Endothelial cell of umbilical vein (primary cell): ENCODE measurements around the gene ZNF420. TPM values are rescaled to one million over a fixed set of nuclear protein-coding genes. Genes with fewer than 3 reads are reported as not detected.

Source experiments
- BruUV-seq: library from RNA; stranded (reverse); fragments of 400-500 nt; replicated peaks from 2 replicates; lab custom pipeline; 2021; lab: Mats Ljungman, UMichigan
- CTCF ChIA-PET: fragments of 300-600, 350-600 bp; sonication (Branson Sonifier 250); formaldehyde crosslinking; loops from one replicate; lab custom pipeline; 2021; ENCODE audit warnings: antibody characterized with exemption, inconsistent platforms; lab: Charles Lee
- POLR2A ChIA-PET: fragments of 300-600, 350-600 bp; sonication (Branson Sonifier 250); formaldehyde crosslinking; loops from one replicate; lab custom pipeline; 2021; ENCODE audit warnings: antibody characterized with exemption, inconsistent platforms; lab: Charles Lee
- DNase-seq: peaks from one replicate; pipeline ENCODE4 v3.0.0-alpha.2; 2011; ENCODE audit warnings: low read depth, low spot score
- FAIRE-seq: peaks from 2 replicates; lab custom pipeline; 2011; peaks lifted over from hg19 to GRCh38; lab: Jason Lieb, UNC
- H2AFZ ChIP-seq: 2 replicates; pipeline ENCODE4 v1.6.0; 2012; ENCODE audit warnings: low read depth, low read length, control low read depth, inconsistent platforms
- H3K27ac ChIP-seq: 2 replicates; pipeline ENCODE4 v1.5.1; 2011; ENCODE audit warnings: low read depth, mild to moderate bottlenecking, control low read depth, low read length, moderate library complexity; ENCODE audit not compliant: insufficient read depth
- H3K27me3 ChIP-seq, 2 experiments: 2 replicates each; pipeline versions ENCODE4 v1.6.0 to v1.6.1; 2011; ENCODE audit warnings: low read length in 2 of 2, mixed read lengths in 1 of 2; ENCODE audit not compliant: control insufficient read depth in 2 of 2, insufficient read depth in 2 of 2
- H3K36me3 ChIP-seq, 2 experiments: 2 replicates in 1 of 2; 3 replicates in 1 of 2; pipeline ENCODE4 v1.5.1; 2011; ENCODE audit warnings: low read length in 2 of 2, mild to moderate bottlenecking in 1 of 2, moderate library complexity in 1 of 2; ENCODE audit not compliant: control insufficient read depth in 2 of 2, insufficient read depth in 2 of 2; ENCODE audit errors: extremely low read depth in 1 of 2
- H3K4me1 ChIP-seq: 3 replicates; pipeline ENCODE4 v1.5.1; 2011; ENCODE audit warnings: mild to moderate bottlenecking, low read length; ENCODE audit not compliant: control insufficient read depth, insufficient read depth; ENCODE audit errors: extremely low read depth
- H3K4me2 ChIP-seq: 2 replicates; pipeline ENCODE4 v1.6.1; 2011; ENCODE audit warnings: low read length, control low read depth, mixed read lengths; ENCODE audit not compliant: insufficient read depth
- H3K4me3 ChIP-seq, 3 experiments: fragments of 200-600 bp in 1 of 3; sonication (generic), shearing (Covaris generic) in 1 of 3; replicated peaks in 1 of 3; 2 replicates each; pipeline ENCODE4 v1.5.1; 2011 to 2016; ENCODE audit warnings: control low read depth in 3 of 3, low read length in 3 of 3, mild to moderate bottlenecking in 2 of 3, inconsistent platforms in 1 of 3, low read depth in 1 of 3, moderate library complexity in 1 of 3; ENCODE audit not compliant: insufficient read depth in 1 of 3
- H3K79me2 ChIP-seq: 2 replicates; pipeline ENCODE4 v1.6.0; 2012; ENCODE audit warnings: low read length, inconsistent platforms; ENCODE audit not compliant: control insufficient read depth, insufficient read depth
- H3K9ac ChIP-seq: replicated peaks from 2 replicates; pipeline ENCODE3; 2011; ENCODE audit warnings: low read length, control low read depth; ENCODE audit not compliant: insufficient read depth; ENCODE audit errors: extremely low read depth
- H3K9me1 ChIP-seq: replicated peaks from 3 replicates; pipeline ENCODE4 v1.6.0; 2011; ENCODE audit warnings: mild to moderate bottlenecking, low read length; ENCODE audit not compliant: control insufficient read depth, insufficient read depth; ENCODE audit errors: extremely low read depth
- H3K9me3 ChIP-seq: replicated peaks from 2 replicates; pipeline ENCODE4 v1.5.1; 2012; ENCODE audit warnings: low read length, inconsistent platforms; ENCODE audit not compliant: control insufficient read depth, insufficient read depth
- H4K20me1 ChIP-seq: replicated peaks from 2 replicates; pipeline ENCODE3; 2011; ENCODE audit warnings: mild to moderate bottlenecking, low read length; ENCODE audit not compliant: control insufficient read depth, insufficient read depth; ENCODE audit errors: extremely low read depth
- CTCF ChIP-seq, 2 donors: IDR thresholded peaks; 1 replicate in 1 of 2; 2 replicates in 1 of 2; pipeline ENCODE4 v1.5.1; 2011; ENCODE audit warnings: low read length in 2 of 2, mild to moderate bottlenecking in 2 of 2, moderate library complexity in 2 of 2, control low read depth in 1 of 2, inconsistent platforms in 1 of 2, low read depth in 1 of 2; ENCODE audit not compliant: insufficient read depth in 1 of 2; ENCODE audit errors: extremely low read depth in 1 of 2
- EZH2 ChIP-seq: IDR thresholded peaks from 2 replicates; pipeline ENCODE4 v1.6.1; 2012; ENCODE audit warnings: borderline replicate concordance, low read depth, mild to moderate bottlenecking, moderate library complexity, low read length, inconsistent platforms; ENCODE audit not compliant: severe bottlenecking
- FOS ChIP-seq: IDR thresholded peaks from 2 replicates; pipeline ENCODE4 v1.6.1; 2011; ENCODE audit warnings: mild to moderate bottlenecking, low read length, moderate library complexity, borderline replicate concordance; ENCODE audit not compliant: insufficient read depth
- GATA2 ChIP-seq: IDR thresholded peaks from 2 replicates; pipeline ENCODE4 v1.7.0; 2011; ENCODE audit warnings: low read depth, mild to moderate bottlenecking, moderate library complexity, mixed read lengths, low read length; ENCODE audit not compliant: insufficient read length, insufficient read depth
- JUN ChIP-seq: IDR thresholded peaks from 2 replicates; pipeline ENCODE4 v1.6.1; 2011; ENCODE audit warnings: borderline replicate concordance, low read depth; ENCODE audit not compliant: insufficient read length, insufficient read depth
- MYC ChIP-seq: IDR thresholded peaks from one replicate; pipeline ENCODE4 v1.6.1; 2011; ENCODE audit warnings: mild to moderate bottlenecking, low read depth, low read length
- POLR2A ChIP-seq: IDR thresholded peaks from 2 replicates; pipeline ENCODE4 v1.6.1; 2012; ENCODE audit warnings: low read depth, mild to moderate bottlenecking, control low read depth, low read length
- POLR2AphosphoS5 ChIP-seq: IDR thresholded peaks from 2 replicates; pipeline ENCODE4 v1.6.1; 2012; ENCODE audit warnings: low read depth, mild to moderate bottlenecking, control low read depth, low read length, moderate library complexity; ENCODE audit not compliant: insufficient read depth
- dilution Hi-C: fragments of 300-500 bp; cut with MboI; formaldehyde crosslinking; loops from one replicate; pipeline ENCODE4 v1.15.0; 2019; ENCODE audit warnings: low sequenced_read_pairs; ENCODE audit not compliant: extremely low pct_ligation_motif_present
- intact Hi-C: fragments of 100-400 bp; cut with micrococcal nuclease; formaldehyde crosslinking; loops from one replicate; pipeline ENCODE4 v1.10.0; 2022
- polyA plus RNA-seq, 4 experiments: library from polyadenylated mRNA; depleted of rRNA in 3 of 4; stranded (reverse) in 3 of 4; unstranded in 1 of 4; fragments of >200 nt; gene quantifications; 2 replicates each; pipeline versions ENCODE4 v1.2.1 to v1.2.3, GENCODE V29; 2011 to 2012; ENCODE audit warnings: missing spikeins in 1 of 4
- total RNA-seq: library from RNA; stranded (reverse); gene quantifications from 2 replicates; pipeline ENCODE4 v1.2.3, GENCODE V29; 2021
- TF ChIP-seq, protein P1 (sequence below): IDR thresholded peaks from 2 replicates; pipeline ENCODE4 v1.6.1; 2011; ENCODE audit not compliant: insufficient read depth, insufficient read length

The ZNF420 gene
- total and polyA plus RNA-seq, 2 donors (not counting 3 experiments of a cell fraction or from before 2014, with no cell fraction given) = 1.3 to 5.3 TPM

- peaks cover 9% of the 10 kb centered on the region for H3K4me1 ChIP-seq
- TF ChIP-seq EZH2 = no peak
- TF ChIP-seq POLR2AphosphoS5 = no peak
- no peak for TF ChIP-seq JUN
- no peak for TF ChIP-seq GATA2
- no peak for TF ChIP-seq POLR2A
- no peak for TF ChIP-seq FOS
- TF ChIP-seq CTCF (IDR thresholded peaks at IDR 0.05; ENCODE audit: extremely low read depth in 1 of 2, insufficient read depth in 1 of 2, low read depth in 1 of 2, low read length in 2 of 2) = no peak
- TF ChIP-seq MYC = no peak
- TF ChIP-seq, protein P1, sequence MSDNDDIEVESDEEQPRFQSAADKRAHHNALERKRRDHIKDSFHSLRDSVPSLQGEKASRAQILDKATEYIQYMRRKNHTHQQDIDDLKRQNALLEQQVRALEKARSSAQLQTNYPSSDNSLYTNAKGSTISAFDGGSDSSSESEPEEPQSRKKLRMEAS = no peak
- BruUV-seq = no TSS peak
- no peaks in the 10 kb centered on the region for H3K9me1 ChIP-seq
- DNase-seq (no peak), FAIRE-seq (no peak)
- ChIA-PET CTCF (interaction anchor here (1.0 kb wide), 1 partner anchor 163 kb away, joined by 3 read pairs; no protein-coding TSS in a partner anchor), POLR2A (no interaction called here)
- no peaks in the 10 kb centered on the region for H4K20me1 ChIP-seq
- peak overlapping the region; percentile 98 for H2AFZ ChIP-seq
- H3K9me3 ChIP-seq = no peaks in the 10 kb centered on the region
- H3K9ac ChIP-seq = peak overlapping the region; percentile 72
- peaks cover 8% of the 10 kb centered on the region for H3K79me2 ChIP-seq
- H3K27me3 ChIP-seq = no peaks in the 10 kb centered on the region
- peak overlapping the region; percentile 77 for H3K4me2 ChIP-seq
- no peaks in the 10 kb centered on the region for H3K36me3 ChIP-seq
- peak overlapping the region; percentile 66 to 80 (median 77) for H3K4me3 ChIP-seq
- H3K27ac ChIP-seq = peak overlapping the region; percentile 14
- dilution Hi-C loops = no loop called here
- intact Hi-C loops = loop anchor here (1.0 to 10.0 kb wide), 5 partner anchors 94 to 554 kb away; partner anchors contain the start of genes ZNF260, ZNF345, ZNF383 and ZNF585A
Measured at GRCh38 chr19:37078717-37079032, 442 bp downstream of the ZNF420 start.
